ENCODE data around the gene GRIA1. TPM values are rescaled to one million over a fixed set of nuclear protein-coding genes. Genes with fewer than 3 reads are reported as not detected.
A peak's percentile ranks its signal among the peaks of the same experiment; 100 is the strongest.

The GRIA1 gene
- total RNA-seq, 1 donor from 2014 or later: not detected

DNA sequence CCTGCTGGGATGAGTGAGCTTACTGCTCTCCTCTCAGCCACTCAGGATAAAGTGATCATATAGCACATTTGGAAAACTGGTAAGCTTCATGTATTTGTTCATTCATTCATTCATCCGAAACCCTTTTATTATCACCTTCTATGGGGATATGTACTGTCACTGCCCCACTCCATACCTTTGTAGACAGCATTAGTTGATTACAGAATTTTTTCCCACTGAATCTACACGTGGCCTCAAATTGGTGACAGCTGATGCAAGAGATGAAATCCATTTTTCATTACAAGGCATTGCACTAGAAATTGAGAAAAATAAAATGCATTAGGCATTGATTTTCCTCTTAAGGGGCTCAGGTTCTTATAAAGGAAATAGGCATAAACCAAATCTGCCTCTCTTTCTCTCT, 9.7 kb downstream of the GRIA1 start:
- DNase-seq: no peak

GRCh38 chr5:153504726-153505125, 14.3 kb downstream of the GRIA1 start:
- no peak for DNase-seq

DNA sequence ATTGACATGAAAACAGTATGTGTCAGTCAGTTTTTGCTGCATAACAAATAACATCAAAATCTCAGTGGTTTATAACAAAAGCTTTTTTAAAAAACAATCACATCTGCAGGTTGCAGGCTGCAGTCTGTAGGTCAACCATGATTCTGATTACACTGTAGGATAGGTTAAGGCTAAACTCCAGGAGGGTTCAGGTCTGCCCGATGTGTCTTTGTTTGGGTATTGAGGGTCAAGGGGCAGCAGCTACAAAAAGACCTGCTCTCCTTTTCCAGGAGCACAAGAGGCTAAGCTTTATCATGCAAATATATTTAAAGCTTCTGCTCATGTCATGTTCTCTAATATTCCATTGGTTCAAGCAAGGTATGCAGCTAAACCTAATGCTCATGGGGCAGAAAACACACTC, 18.2 kb downstream of the GRIA1 start:
- DNase-seq: no peak

DNA sequence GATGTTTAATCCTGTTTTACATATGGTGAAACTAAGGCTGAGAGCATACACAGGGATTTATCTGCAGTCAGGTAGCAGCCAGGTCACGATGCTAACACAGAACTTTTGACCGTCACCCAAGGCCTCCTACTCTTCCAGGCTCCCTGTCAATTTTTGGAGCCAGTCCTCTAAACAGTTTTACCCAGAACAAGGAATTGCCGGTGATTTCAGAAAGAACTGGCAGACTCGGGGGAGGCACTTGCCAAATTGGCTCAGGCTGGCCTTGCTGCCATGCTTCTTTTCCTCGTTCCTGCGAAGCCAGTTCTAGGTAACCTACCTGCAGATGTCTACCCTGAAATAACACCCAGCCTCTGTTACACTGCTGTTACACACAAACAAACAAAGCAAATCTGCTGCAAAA, 21.2 kb downstream of the GRIA1 start:
- no peak for DNase-seq

GRCh38 chr5:153513156-153513555, 22.7 kb downstream of the GRIA1 start:
- DNase-seq: no peak

DNA sequence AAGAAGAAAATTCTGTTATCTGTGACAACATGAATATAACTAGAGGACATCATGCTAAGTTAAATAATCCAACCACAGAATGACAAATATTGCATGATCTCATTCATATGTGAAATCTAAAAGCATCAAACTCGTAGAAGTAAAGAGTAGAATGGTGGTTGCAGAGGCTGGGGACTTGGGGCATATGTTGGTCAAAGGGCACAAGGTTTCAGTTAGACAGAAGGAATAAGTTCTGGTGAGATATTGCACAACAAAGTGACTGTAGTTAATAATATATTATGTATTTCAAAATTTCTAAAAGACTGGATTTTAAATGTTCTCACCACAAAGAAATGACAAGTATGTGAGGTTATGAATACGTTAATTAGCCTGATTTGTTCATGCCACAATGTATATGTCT, 24.8 kb downstream of the GRIA1 start:
- no peak for DNase-seq

- DNase-seq: no peak
Observed at GRCh38 chr5:153516504-153517240, 26.2 kb downstream of the GRIA1 start.

DNA sequence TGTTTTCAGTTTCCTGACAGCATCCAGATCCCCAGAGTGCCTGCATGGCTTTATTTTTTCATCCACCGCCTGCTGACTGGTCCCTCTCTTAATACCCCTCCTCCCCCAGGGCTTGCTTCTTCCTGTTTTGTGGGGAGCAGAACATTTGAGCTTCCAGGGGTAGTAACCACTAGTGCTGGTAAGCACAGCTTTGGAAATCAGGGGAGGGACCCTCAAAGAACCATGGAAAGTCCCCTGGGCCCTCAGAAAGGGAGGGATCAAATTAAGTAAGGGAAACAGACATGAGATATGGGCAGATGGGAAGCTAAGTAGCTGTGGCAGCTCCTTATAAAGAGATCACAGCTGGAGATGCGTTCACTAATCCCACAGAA, 26.8 kb downstream of the GRIA1 start:
- DNase-seq: no peak

DNA sequence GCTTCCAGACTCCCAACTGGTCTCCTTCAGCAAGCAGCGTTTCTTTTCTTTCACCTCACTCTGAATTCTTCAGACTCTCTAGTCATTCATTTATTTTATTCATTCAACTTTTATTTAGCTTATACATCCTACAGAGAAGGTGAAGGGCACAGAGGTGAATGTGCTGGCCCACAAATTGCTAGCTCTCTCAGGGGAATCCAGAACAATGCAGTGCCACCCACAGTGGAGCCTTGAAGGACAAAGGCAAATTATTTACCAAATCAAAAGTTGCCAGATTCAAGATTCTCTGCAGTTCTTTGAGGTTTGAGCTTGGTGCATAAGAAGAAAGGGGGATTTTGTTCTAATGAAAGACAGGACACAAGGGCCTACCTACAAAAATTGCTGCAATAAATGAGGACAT, 29.7 kb downstream of the GRIA1 start:
- no peak for DNase-seq

DNA sequence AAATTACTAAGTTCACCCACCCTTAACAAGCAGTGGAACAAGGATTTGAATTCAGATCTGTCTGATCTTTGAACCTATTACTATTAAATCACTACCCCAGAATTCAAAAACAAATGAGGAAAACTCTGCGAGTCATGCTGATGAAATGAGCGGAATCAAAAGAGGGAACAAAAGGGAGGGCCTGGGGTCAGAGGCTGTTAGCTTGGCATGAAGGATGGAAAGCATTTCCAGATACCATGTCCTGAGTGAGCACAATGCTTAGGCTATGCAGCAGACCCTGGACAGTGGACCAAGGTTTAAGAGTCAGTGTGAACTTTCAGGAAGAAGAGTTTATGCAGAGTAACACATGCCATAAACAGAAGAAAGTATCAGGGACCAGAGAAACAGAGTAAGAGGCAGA, 30.5 kb downstream of the GRIA1 start:
- DNase-seq: no peak

DNA sequence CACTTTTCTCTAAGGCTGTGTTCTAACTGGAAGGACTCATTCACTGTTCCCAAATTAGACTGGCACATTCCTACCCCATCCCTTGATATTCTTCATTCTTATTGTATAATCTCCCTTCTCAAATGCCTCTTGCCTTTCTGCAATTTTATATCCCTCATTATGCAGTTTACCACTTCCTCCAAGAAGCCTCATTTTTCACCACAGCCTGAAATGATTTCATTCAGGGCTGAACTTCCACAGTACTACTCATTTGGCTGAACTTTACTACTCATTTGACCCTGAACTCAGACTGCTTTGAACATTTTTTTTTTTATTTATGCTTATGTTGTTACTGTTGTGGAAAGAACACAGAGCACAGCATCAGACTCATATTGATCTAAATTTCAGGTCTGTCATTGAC, 32.7 kb downstream of the GRIA1 start:
- no peak for DNase-seq

- DNase-seq: peak; percentile 49
Observed at GRCh38 chr5:153523831-153524230, 33.4 kb downstream of the GRIA1 start.

DNA sequence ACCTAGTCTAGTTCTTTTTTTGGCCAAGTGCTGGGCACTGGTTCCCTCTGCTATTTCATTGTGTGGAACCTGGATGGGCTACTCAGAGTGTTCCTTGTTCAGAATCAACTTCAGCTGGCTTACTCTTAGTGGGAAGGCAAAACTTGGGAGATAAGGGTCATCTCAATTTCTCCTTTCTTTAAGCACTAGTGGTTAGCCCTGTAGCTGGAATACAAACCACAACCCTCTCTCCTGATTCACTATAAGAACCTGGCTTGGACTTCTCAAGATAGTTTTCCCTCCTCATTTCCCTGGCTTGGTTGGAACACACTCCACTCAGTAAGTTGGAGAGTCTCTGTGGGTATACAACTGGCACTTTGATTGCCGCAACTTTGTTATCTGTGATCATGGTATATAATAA, 35.1 kb downstream of the GRIA1 start:
- no peak for DNase-seq

GRCh38 chr5:153530357-153531143, 40.1 kb downstream of the GRIA1 start:
- no peak for DNase-seq

DNA sequence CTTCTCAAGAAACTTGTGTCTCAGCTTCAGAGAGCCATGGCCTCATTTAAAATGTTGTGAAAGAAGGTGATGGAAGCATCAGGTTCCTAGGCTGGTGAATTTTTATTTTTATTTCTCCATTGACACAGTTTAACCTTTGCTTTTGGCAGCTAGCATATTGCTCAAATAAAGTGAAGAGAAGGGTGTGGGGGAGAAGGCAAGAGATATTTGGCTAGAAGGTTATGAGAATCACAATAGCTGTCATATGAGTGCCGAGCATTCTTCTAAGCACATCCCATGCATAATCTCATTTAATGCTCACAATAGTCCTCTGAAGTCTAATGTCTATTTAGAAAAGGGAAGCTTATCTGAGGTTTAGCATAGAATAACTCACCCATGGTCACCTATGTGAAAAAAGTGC, 43.1 kb downstream of the GRIA1 start:
- no peak for DNase-seq

GRCh38 chr5:153534102-153534501, 43.6 kb downstream of the GRIA1 start:
- DNase-seq: no peak

- no peak for DNase-seq
Observed at GRCh38 chr5:153537207-153537606, 46.7 kb downstream of the GRIA1 start.

- DNase-seq: no peak
Observed at GRCh38 chr5:153539983-153540382, 49.5 kb downstream of the GRIA1 start.

GRCh38 chr5:153542536-153542935, 52.1 kb downstream of the GRIA1 start:
- DNase-seq: no peak

DNA sequence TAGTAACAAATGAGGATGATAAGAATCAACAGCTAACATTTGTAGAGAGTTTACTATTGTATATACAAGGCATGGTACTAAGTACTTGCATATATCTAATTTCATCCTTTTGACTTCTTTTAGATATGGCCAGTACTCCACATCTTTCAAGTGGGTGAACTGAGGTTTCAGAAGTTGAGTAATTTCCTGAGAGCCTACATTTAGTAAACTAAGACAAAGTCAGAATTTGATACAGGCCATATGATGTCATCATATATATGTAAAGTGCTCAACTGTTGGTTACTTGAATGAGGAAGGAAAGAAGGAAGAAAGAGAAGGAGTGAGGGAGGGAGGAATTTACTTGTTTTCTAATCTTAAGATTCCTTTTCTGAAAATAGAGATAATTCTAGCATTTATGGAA, 52.8 kb downstream of the GRIA1 start:
- no peak for DNase-seq

DNA sequence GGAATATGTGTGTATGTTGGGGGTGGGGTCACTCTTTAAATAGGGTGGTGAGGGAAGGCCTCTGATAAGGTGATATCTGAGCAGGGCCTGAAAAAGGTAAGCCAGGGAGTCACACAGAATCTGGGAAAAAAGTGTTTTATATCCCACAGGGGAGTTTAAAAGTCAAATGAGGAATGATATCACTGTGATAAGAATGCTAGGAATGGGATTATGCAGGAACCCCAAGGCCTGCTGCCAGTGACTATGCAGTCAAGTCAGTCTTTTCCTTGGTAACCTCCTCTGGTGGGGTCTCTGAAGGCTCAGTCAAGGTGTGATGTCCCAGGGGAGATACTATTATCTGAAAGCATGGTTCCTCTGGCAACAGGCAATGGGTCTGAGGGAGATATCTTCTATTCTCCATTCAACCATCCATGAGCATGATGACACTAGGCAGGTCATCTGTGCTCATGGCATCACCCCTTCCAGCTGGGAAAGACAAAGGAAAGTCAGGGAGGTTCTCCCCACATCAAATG, 53.5 kb downstream of the GRIA1 start:
- DNase-seq: no peak

DNA sequence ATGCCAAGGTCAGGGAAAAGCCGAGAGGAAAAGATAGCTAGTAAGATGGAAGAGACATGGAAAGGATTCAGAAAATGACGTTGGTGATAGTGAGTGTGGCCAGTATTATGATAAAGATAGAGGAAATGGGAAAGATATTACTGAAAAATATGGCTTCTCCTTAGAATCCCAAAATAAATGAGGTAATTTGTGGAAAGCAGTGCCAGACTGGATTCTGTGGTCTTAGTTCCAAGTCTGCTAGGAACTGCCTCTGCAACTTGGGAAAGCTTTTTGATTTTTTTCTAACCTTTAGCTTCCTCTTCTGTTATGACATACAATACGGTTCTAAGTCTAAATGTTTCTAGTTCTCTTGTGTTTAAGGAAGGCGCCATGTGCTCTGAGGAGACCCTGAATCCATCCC, 54.2 kb downstream of the GRIA1 start:
- no peak for DNase-seq

- no peak for DNase-seq
Observed at GRCh38 chr5:153546566-153546965, 56.1 kb downstream of the GRIA1 start.

GRCh38 chr5:153551537-153552079, 61.1 kb downstream of the GRIA1 start:
- peak; percentile 88 for DNase-seq

All from dermis blood vessel endothelial cell (primary cell).